ENCODE data around the gene PRAC1.

- TF ChIP-seq CTCF (IDR thresholded peaks at IDR 0.05), result no peak
- TF ChIP-seq POLR2A (IDR thresholded peaks at IDR 0.05), result no peak
Measured at GRCh38 chr17:48756830-48757251, 34.5 kb upstream of the PRAC1 start.
